H1 (cell line): ENCODE results near the gene DLG4. TPM values are rescaled to one million over a fixed set of nuclear protein-coding genes. Genes with fewer than 3 reads are reported as not detected.

Experiments
- ATF2 ChIP-seq: IDR thresholded peaks from 2 replicates; pipeline ENCODE4 v1.6.1; 2012; ENCODE audit warnings: low read length, inconsistent platforms
- CREB1 ChIP-seq: IDR thresholded peaks from 2 replicates; pipeline ENCODE4 v1.6.1; 2012; ENCODE audit warnings: inconsistent platforms
- KDM4A ChIP-seq: IDR thresholded peaks from one replicate; pipeline ENCODE4 v1.7.1; 2012; ENCODE audit warnings: low read depth, mild to moderate bottlenecking, moderate library complexity, low read length, inconsistent platforms; ENCODE audit not compliant: severe bottlenecking
- MAX ChIP-seq: IDR thresholded peaks from 2 replicates; pipeline ENCODE4 v1.6.1; 2012; ENCODE audit warnings: inconsistent platforms
- SP4 ChIP-seq: IDR thresholded peaks from 2 replicates; pipeline ENCODE4 v1.6.1; 2012; ENCODE audit warnings: low read length, inconsistent platforms
- TBP ChIP-seq: IDR thresholded peaks from 2 replicates; pipeline ENCODE4 v1.6.1; 2011; ENCODE audit warnings: low read depth, low read length, improper control_type of control experiment
- YY1 ChIP-seq: IDR thresholded peaks from 2 replicates; pipeline ENCODE4 v1.6.1; 2011; ENCODE audit warnings: low read depth, mild to moderate bottlenecking, low read length
- polyA plus RNA-seq, 7 experiments: library from polyadenylated mRNA; depleted of rRNA in 3 of 7; stranded (reverse) in 5 of 7; unstranded in 2 of 7; fragments of >200 nt in 5 of 7; fragments of 200-250 nt in 2 of 7; gene quantifications; 1 replicate in 5 of 7; 2 replicates in 1 of 7; 4 replicates in 1 of 7; pipeline versions ENCODE4 v1.2.1 to v1.2.3, GENCODE V29; 2011 to 2013; ENCODE audit warnings: missing spikeins in 2 of 7, mixed read lengths in 2 of 7
- total RNA-seq: library from RNA; stranded (reverse); fragmentation: NEBNext Ultra II Directional; extraction: Animal tissue kit (Norgen Biotek cat#: 25700); gene quantifications from 2 replicates; pipeline ENCODE4 v1.2.1, GENCODE V29; 2021

DLG4 gene
- total and polyA plus RNA-seq, 2 of the 8 experiments (the other 6 are each of a cell fraction or from before 2014, with no cell fraction given): 18.9 to 45.9 TPM

GRCh38 chr17:7204828-7205461 is 14.7 kb downstream of the DLG4 start (continued):
- TF ChIP-seq YY1: no peak
- TF ChIP-seq SP4: peak; percentile 93
- peak; percentile 88 for TF ChIP-seq CREB1
- peak; percentile 86; the same call in 1 of the 2 replicates for TF ChIP-seq ATF2
- 0 out of 2 replicates have a peak, but pooled peaks have one; percentile 42 for TF ChIP-seq MAX
- TF ChIP-seq KDM4A: peak; percentile 63
- TF ChIP-seq TBP: 0 out of 2 replicates have a peak, but pooled peaks have one; percentile 26
